Measurements from ENCODE around the gene TECR. TPM values are rescaled to one million over a fixed set of nuclear protein-coding genes. Genes with fewer than 3 reads are reported as not detected.

TECR gene
- total RNA-seq, 1 experiment from 2014 or later, result 164 TPM

GRCh38 chr19:14595558-14595957 lies 66.2 kb downstream of the TECR start:
- H3K27ac ChIP-seq (ENCODE audit: insufficient read length, low read depth, low read length), result no peak overlapping the region
- H2BK5ac ChIP-seq (ENCODE audit: insufficient read length, low read length), result no peak overlapping the region
- no peak overlapping the region for H3T11ph ChIP-seq (ENCODE audit: low read length)
- Mint-ChIP-seq H3K36me3 (ENCODE audit: insufficient read depth in 1 of 3, low read depth in 3 of 3) (peaks cover 6 to 20% (median 7%) of the 10 kb centered on the region in 3 experiments; a peak in 6 of 7 replicates), H3K27me3 (ENCODE audit: low read depth) (peaks cover 9% of the 10 kb centered on the region), H3K4me1 (no peaks in the 10 kb centered on the region), H3K4me3 (no peak overlapping the region; a peak in 1 of 5 replicates), H3K9me3 (peaks cover 38 to 91% of the 10 kb centered on the region in 2 experiments), H3K27ac (no peak overlapping the region)
- no peak overlapping the region for H3K18ac ChIP-seq (ENCODE audit: insufficient read length, low read depth, low read length)
- no peaks in the 10 kb centered on the region for H4K20me1 ChIP-seq (ENCODE audit: control insufficient read depth, insufficient read depth, insufficient read length)
- no peak for TF ChIP-seq CTCF (conservative IDR thresholded peaks at IDR 0.05)
- H3K9me3 ChIP-seq (ENCODE audit: control insufficient read depth, low read depth, low read length), result peaks cover 8% of the 10 kb centered on the region
- no peak overlapping the region for H2AK5ac ChIP-seq (ENCODE audit: insufficient read length, low read length)
- H3K9ac ChIP-seq (ENCODE audit: extremely low read depth, insufficient read length, low read length), result no peak overlapping the region
- H4K5ac ChIP-seq (ENCODE audit: insufficient read length, low read depth, low read length), result no peak overlapping the region
- no peaks in the 10 kb centered on the region for H3K27me3 ChIP-seq (ENCODE audit: insufficient read depth, low read length)
- H3K14ac ChIP-seq (ENCODE audit: insufficient read depth, low read length), result no peak overlapping the region
- H3K79me2 ChIP-seq (ENCODE audit: insufficient read depth, low read length), result no peaks in the 10 kb centered on the region
- no peak overlapping the region for H2BK120ac ChIP-seq (ENCODE audit: low read depth, low read length, poor library complexity, severe bottlenecking)
- no peak for DNase-seq
- no peaks in the 10 kb centered on the region for H3K79me1 ChIP-seq (ENCODE audit: insufficient read depth, low read depth, low read length, poor library complexity, severe bottlenecking)
- 100% methylated on average over 3 of the region's 3 CpGs for WGBS (ENCODE audit: extremely low coverage, insufficient read length, low lambda C conversion rate)
- no peak overlapping the region for H3K4ac ChIP-seq (ENCODE audit: low read depth, low read length)
- H3K23ac ChIP-seq (ENCODE audit: insufficient read length, low read depth, low read length), result no peak overlapping the region
- H3K23me2 ChIP-seq (ENCODE audit: insufficient read length, low read depth, low read length, poor library complexity, severe bottlenecking), result no peaks in the 10 kb centered on the region
- H4K8ac ChIP-seq (replicated peaks; ENCODE audit: insufficient read length, low read depth, low read length), result no peak overlapping the region
- H3K4me2 ChIP-seq (ENCODE audit: insufficient read depth, insufficient read length, low read length), result no peak overlapping the region
- no peak overlapping the region for H2AFZ ChIP-seq (ENCODE audit: low read length)
- no peak overlapping the region for H2BK15ac ChIP-seq (ENCODE audit: low read depth, low read length)
- H3K4me1 ChIP-seq (ENCODE audit: insufficient read depth, low read length), result no peaks in the 10 kb centered on the region
- no peak overlapping the region for H3K56ac ChIP-seq (ENCODE audit: insufficient read length, low read depth, low read length)
- H4K91ac ChIP-seq (ENCODE audit: insufficient read length, low read depth, low read length), result no peak overlapping the region
- no peak overlapping the region for H2BK12ac ChIP-seq (ENCODE audit: insufficient read length, low read depth, low read length)
- H2BK20ac ChIP-seq (ENCODE audit: low read depth, low read length, poor library complexity, severe bottlenecking), result no peak overlapping the region

All from H9 (cell line).